ENCODE data around the gene SMAD9.

GRCh38 chr13:36920616-36921185, 663 bp upstream of the SMAD9 start:
- TF ChIP-seq CTCF (IDR thresholded peaks at IDR 0.05 in 8 of 11, conservative IDR thresholded peaks at IDR 0.05 in 3 of 11) (no peak), POLR2AphosphoS5 (IDR thresholded peaks at IDR 0.05) (no peak)
